Transverse colon (tissue), 4 donors: Measurements from ENCODE around the gene PDE6G. TPM values are rescaled to one million over a fixed set of nuclear protein-coding genes. Genes with fewer than 3 reads are reported as not detected.

ENCODE experiments used
- DNase-seq: peaks from one replicate; pipeline ENCODE4 v3.0.0-alpha.2; 2019
- H3K27ac ChIP-seq, 4 donors: fragments of 200-600 bp; sonication (generic); 2 replicates each; pipeline ENCODE4 v1.5.1; 2016 to 2018; ENCODE audit warnings: inconsistent platforms in 4 of 4
- H3K27me3 ChIP-seq: fragments of 200-600 bp; sonication (generic); 2 replicates; pipeline ENCODE4 v1.5.1; 2017; ENCODE audit warnings: inconsistent platforms
- H3K36me3 ChIP-seq, 4 donors: fragments of 200-600 bp; sonication (generic); 2 replicates each; pipeline ENCODE4 v1.5.1; 2017 to 2019; ENCODE audit warnings: inconsistent platforms in 4 of 4
- H3K4me1 ChIP-seq, 4 donors: fragments of 200-600 bp; sonication (generic); 2 replicates each; pipeline ENCODE4 v1.5.1; 2017 to 2020; ENCODE audit warnings: inconsistent platforms in 4 of 4
- H3K4me3 ChIP-seq, 4 donors: fragments of 200-600 bp; sonication (generic); 1 replicate in 1 of 4; 2 replicates in 3 of 4; pipeline versions ENCODE4 v1.5.1 to v1.6.1; 2017 to 2019; ENCODE audit warnings: inconsistent platforms in 4 of 4
- H3K9me3 ChIP-seq, 2 donors: fragments of 200-600 bp; sonication (generic); 2 replicates each; pipeline ENCODE4 v1.5.1; 2017 to 2019; ENCODE audit warnings: inconsistent platforms in 2 of 2
- EP300 ChIP-seq: sonication (generic); formaldehyde crosslinking; IDR thresholded peaks from one replicate; pipeline ENCODE4 v1.6.1; 2017; ENCODE audit warnings: antibody characterized with exemption, low read depth
- POLR2A ChIP-seq: fragments of 450-650 bp; IDR thresholded peaks from one replicate; pipeline ENCODE4 v1.6.1; 2016; ENCODE audit warnings: antibody characterized with exemption, mild to moderate bottlenecking, moderate library complexity
- POLR2AphosphoS5 ChIP-seq, 3 donors: sonication (generic); formaldehyde crosslinking; IDR thresholded peaks; one replicate each; pipeline ENCODE4 v1.6.1; 2016; ENCODE audit warnings: antibody characterized with exemption in 3 of 3
- whole genome bisulfite sequencing, 2 donors: methylation state at CpG; one replicate each; pipeline ENCODE4 v1.1.5; 2018; ENCODE audit warnings: low coverage in 1 of 2; 5-methylcytosine and 5-hydroxymethylcytosine counted together
- in situ Hi-C, 4 donors: fragments of 200-750 bp; cut with MboI; loops; one replicate each; pipeline versions ENCODE4 v1.15.0 to v1.15.1; 2017; ENCODE audit warnings: low sequenced_read_pairs in 3 of 4, low pct_ligation_motif_present in 1 of 4, low pct_unique_long_range_greater_than_20kb in 1 of 4
- intact Hi-C: fragments of 100-400 bp; cut with DNase I; formaldehyde crosslinking; loops from one replicate; pipeline ENCODE4 v1.15.1; 2023; ENCODE audit warnings: low total_unique reads
- total RNA-seq, 4 donors: library from RNA; depleted of rRNA; stranded (reverse); fragments of >200 nt; gene quantifications; one replicate each; pipeline ENCODE4 v1.1.0, GENCODE V29; 2016
- TF ChIP-seq, protein P1 (sequence below), 5 experiments: fragments of 200-600 bp in 3 of 5; fragments of 450-650 bp in 2 of 5; sonication (generic) in 3 of 5; IDR thresholded peaks; 1 replicate in 2 of 5; 2 replicates in 3 of 5; pipeline ENCODE4 v1.5.1; 2016 to 2017; ENCODE audit warnings: antibody characterized with exemption in 5 of 5, inconsistent platforms in 3 of 5, mild to moderate bottlenecking in 2 of 5, moderate library complexity in 1 of 5

The PDE6G gene
- total RNA-seq, 4 donors from 2014 or later: not detected

DNA sequence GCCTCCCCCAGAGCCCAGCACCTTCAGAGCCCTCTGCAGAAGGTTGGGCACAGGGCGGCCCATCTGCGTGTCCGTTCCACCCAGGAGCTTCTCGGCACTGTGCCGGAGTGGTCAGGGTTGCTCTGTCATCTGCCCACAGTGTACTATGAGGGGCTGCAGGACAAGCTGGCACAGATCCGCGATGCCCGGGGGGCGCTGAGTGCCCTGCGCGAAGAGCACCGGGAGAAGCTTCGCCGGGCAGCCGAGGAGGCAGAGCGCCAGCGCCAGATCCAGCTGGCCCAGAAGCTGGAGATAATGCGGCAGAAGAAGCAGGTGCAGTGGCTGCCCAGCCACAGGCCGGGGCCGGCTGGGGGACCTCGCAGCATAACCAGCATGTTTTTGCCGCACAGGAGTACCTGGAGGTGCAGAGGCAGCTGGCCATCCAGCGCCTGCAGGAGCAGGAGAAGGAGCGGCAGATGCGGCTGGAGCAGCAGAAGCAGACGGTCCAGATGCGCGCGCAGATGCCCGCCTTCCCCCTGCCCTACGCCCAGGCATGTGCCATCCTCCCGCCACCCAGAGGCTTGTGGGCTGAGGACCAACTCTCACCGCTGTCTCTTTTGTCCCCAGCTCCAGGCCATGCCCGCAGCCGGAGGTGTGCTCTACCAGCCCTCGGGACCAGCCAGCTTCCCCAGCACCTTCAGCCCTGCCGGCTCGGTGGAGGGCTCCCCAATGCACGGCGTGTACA is 40.0 kb upstream of the PDE6G start:
- Histone ChIP-seq H3K4me3 (no peak overlapping the region), H3K9me3 (no peaks in the 10 kb centered on the region), H3K4me1 (peaks cover 3 to 10% (median 4%) of the 10 kb centered on the region in 4 donors), H3K27ac (no peak overlapping the region), H3K36me3 (peaks cover 0 to 69% (median 28%) of the 10 kb centered on the region in 4 donors), H3K27me3 (no peaks in the 10 kb centered on the region)
- WGBS, 2 donors: 95 to 100% methylated on average over 3 to 34 of the region's 40 CpGs
- DNase-seq: no peak
- intact Hi-C loops (no loop called here), in situ Hi-C loops (no loop called here)
- TF ChIP-seq POLR2A: no peak
- TF ChIP-seq, protein P1, sequence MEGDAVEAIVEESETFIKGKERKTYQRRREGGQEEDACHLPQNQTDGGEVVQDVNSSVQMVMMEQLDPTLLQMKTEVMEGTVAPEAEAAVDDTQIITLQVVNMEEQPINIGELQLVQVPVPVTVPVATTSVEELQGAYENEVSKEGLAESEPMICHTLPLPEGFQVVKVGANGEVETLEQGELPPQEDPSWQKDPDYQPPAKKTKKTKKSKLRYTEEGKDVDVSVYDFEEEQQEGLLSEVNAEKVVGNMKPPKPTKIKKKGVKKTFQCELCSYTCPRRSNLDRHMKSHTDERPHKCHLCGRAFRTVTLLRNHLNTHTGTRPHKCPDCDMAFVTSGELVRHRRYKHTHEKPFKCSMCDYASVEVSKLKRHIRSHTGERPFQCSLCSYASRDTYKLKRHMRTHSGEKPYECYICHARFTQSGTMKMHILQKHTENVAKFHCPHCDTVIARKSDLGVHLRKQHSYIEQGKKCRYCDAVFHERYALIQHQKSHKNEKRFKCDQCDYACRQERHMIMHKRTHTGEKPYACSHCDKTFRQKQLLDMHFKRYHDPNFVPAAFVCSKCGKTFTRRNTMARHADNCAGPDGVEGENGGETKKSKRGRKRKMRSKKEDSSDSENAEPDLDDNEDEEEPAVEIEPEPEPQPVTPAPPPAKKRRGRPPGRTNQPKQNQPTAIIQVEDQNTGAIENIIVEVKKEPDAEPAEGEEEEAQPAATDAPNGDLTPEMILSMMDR (IDR thresholded peaks at IDR 0.05): no peak
- TF ChIP-seq EP300: no peak
- TF ChIP-seq POLR2AphosphoS5 (IDR thresholded peaks at IDR 0.05): no peak

DNA sequence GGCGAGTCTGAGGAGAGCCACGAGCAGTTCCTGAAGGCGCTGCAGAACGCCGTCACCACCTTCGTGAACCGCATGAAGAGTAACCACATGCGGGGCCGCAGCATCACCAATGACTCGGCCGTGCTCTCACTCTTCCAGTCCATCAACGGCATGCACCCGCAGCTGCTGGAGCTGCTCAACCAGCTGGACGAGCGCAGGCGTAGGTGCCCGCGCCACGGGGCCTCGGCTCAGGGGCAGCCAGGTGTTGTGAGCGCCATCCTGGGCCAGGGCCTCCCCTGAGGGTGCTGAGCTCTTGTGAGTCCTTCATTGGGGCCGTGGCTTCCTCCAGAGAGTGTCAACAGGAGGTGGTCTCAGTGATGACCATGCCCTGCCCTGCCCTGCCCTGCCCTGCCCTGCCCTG is 39.5 kb upstream of the PDE6G start:
- no peak for DNase-seq
- Histone ChIP-seq H3K36me3 (peaks cover 0 to 73% (median 28%) of the 10 kb centered on the region in 4 donors), H3K4me3 (no peak overlapping the region), H3K9me3 (no peaks in the 10 kb centered on the region), H3K4me1 (peaks cover 0 to 4% (median 0%) of the 10 kb centered on the region in 4 donors), H3K27me3 (no peaks in the 10 kb centered on the region), H3K27ac (no peak overlapping the region)
- in situ Hi-C loops (no loop called here), intact Hi-C loops (no loop called here)
- 88% methylated on average over 18 of the region's 22 CpGs; no CpG with 5 or more reads in 1 of the 2 donors for WGBS, 2 donors
- no peak for TF ChIP-seq EP300
- TF ChIP-seq POLR2AphosphoS5 (IDR thresholded peaks at IDR 0.05): peak in 1 of 3 donors; percentile 4

DNA sequence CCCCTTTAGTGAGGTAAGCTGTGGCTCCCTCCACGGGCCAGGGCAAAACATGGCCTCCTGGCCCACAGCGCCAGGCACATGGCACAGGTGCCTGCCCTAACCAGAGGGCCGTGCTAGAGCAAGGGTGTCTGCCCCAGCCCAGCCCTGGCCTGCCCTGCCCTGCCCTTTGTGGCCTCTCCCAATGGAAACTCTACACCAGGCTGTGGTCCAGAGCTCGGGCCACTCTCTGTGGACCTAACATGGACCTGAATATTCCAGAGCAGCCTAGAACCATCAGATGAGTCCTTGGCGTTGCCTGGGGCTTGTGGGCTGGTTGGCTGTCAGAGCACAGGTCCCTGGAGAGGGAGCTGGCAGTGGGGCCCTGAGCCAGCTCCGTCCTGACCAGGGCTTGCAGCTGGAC is 38.9 kb upstream of the PDE6G start:
- DNase-seq: no peak
- H3K27me3 ChIP-seq: no peaks in the 10 kb centered on the region
- TF ChIP-seq EP300 (no peak), POLR2AphosphoS5 (IDR thresholded peaks at IDR 0.05) (no peak), POLR2A (no peak)
- TF ChIP-seq, protein P1 (IDR thresholded peaks at IDR 0.05): no peak
- H3K36me3 ChIP-seq: peaks cover 0 to 73% (median 28%) of the 10 kb centered on the region in 4 donors
- WGBS, 2 donors: 93% methylated on average over 6 of the region's 6 CpGs; no CpG with 5 or more reads in 1 of the 2 donors
- H3K27ac ChIP-seq: no peak overlapping the region
- in situ Hi-C loops (no loop called here), intact Hi-C loops (no loop called here)
- H3K4me3 ChIP-seq: no peak overlapping the region
- H3K4me1 ChIP-seq: no peaks in the 10 kb centered on the region
- H3K9me3 ChIP-seq: no peaks in the 10 kb centered on the region

DNA sequence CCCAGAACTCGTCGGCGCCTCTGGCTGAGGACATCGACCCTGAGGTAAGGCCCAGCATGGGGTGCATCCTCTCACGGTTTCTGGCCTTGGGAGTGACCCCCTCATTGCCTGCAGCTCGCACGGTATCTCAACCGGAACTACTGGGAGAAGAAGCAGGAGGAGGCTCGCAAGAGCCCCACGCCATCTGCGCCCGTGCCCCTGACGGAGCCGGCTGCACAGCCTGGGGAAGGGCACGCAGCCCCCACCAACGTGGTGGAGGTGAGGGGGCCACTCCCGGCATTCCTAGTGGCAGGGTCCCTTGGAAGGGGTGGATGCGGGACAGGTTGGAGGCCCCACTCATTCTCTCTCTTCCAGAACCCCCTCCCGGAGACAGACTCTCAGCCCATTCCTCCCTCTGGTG is 38.5 kb upstream of the PDE6G start:
- intact Hi-C loops (no loop called here), in situ Hi-C loops (no loop called here)
- H3K4me3 ChIP-seq: no peak overlapping the region
- WGBS, 2 donors: 88% methylated on average over 19 of the region's 19 CpGs; no CpG with 5 or more reads in 1 of the 2 donors
- no peak for TF ChIP-seq POLR2AphosphoS5 (IDR thresholded peaks at IDR 0.05)
- TF ChIP-seq POLR2A: no peak
- TF ChIP-seq EP300: no peak
- TF ChIP-seq, protein P1 (IDR thresholded peaks at IDR 0.05): no peak
- no peaks in the 10 kb centered on the region for H3K9me3 ChIP-seq
- no peaks in the 10 kb centered on the region for H3K27me3 ChIP-seq
- DNase-seq: no peak
- H3K27ac ChIP-seq: no peak overlapping the region
- H3K36me3 ChIP-seq: peaks cover 0 to 73% (median 29%) of the 10 kb centered on the region in 4 donors
- H3K4me1 ChIP-seq: no peaks in the 10 kb centered on the region
